Measurements from ENCODE around the gene ITGB3BP.

ITGB3BP gene

GRCh38 chr1:63450416-63450815, 72.6 kb downstream of the ITGB3BP start:
- Histone ChIP-seq H3K36me3 (ENCODE audit: control insufficient read depth in 2 of 2, insufficient read depth in 1 of 2, low read length in 2 of 2) (peaks cover 0 to 6% of the 10 kb centered on the region in 2 experiments), H3K9me3 (ENCODE audit: control insufficient read depth, insufficient read depth, low read depth, low read length) (no peaks in the 10 kb centered on the region), H3K4me3 (ENCODE audit: low read depth, low read length) (no peak overlapping the region), H3K27ac (ENCODE audit: extremely low read depth, low read depth, low read length) (no peak overlapping the region), H3K4me1 (ENCODE audit: control insufficient read depth, insufficient read depth, low read length) (no peaks in the 10 kb centered on the region)
- CTCF ChIA-PET = no interaction called here
- POLR2A ChIA-PET = no interaction called here
- TF ChIP-seq HOXC10 (CRISPR knock-in tag; IDR thresholded peaks at IDR 0.05) = no peak
- no peak for TF ChIP-seq ZBTB10 (tag by site-specific recombination; IDR thresholded peaks at IDR 0.05)
- no peak for TF ChIP-seq ZNF660 (tag by site-specific recombination; IDR thresholded peaks at IDR 0.05)
- no peak for TF ChIP-seq ZNF561 (tag by site-specific recombination; IDR thresholded peaks at IDR 0.05; ENCODE audit: borderline replicate concordance)
- TF ChIP-seq ZNF184 (tag by site-specific recombination; IDR thresholded peaks at IDR 0.05) = no peak
- TF ChIP-seq ZFP69B (tag by site-specific recombination; IDR thresholded peaks at IDR 0.05) = no peak
- no peak for TF ChIP-seq SP2 (tag by site-specific recombination; IDR thresholded peaks at IDR 0.05)
- TF ChIP-seq ZNF292 (tag by site-specific recombination; IDR thresholded peaks at IDR 0.05; ENCODE audit: borderline replicate concordance, low read depth) = no peak
- no peak for TF ChIP-seq WT1 (tag by site-specific recombination; IDR thresholded peaks at IDR 0.05)
- TF ChIP-seq ZFP41 (tag by site-specific recombination; IDR thresholded peaks at IDR 0.05; ENCODE audit: borderline replicate concordance) = no peak
- no peak for TF ChIP-seq ZBTB8A (tag by site-specific recombination; IDR thresholded peaks at IDR 0.05)
- no peak for TF ChIP-seq MEIS1 (CRISPR knock-in tag; IDR thresholded peaks at IDR 0.05; ENCODE audit: borderline replicate concordance)

DNA sequence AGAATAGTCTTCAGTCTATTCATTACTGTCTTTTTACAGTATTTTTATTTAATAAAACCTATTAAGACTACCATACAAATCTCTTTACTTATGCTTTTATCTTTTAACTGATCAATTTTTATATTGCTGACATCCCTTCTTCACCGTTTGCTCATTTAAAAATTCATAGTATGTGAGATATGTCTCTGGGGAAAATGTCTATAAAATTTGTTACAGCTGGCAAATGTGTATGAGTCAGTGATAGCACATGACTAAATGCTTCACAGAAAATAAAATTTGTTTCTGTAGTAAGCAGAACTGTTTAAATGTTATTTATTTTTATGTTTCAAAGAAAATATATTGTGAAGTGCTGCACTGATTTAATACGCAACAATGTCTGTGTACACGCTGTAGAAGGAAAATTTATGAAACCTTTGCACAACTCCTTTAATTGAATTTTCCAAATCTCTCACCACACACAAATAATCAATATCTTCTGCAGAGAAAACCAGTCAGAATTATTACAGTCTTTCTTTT, 74.2 kb downstream of the ITGB3BP start:
- ChIA-PET CTCF (no interaction called here), POLR2A (no interaction called here)
- no peak overlapping the region for H3K27ac ChIP-seq (ENCODE audit: extremely low read depth, low read depth, low read length)
- no peaks in the 10 kb centered on the region for H3K4me1 ChIP-seq (ENCODE audit: control insufficient read depth, insufficient read depth, low read length)
- H3K4me3 ChIP-seq (ENCODE audit: low read depth, low read length) = no peak overlapping the region
- no peaks in the 10 kb centered on the region for H3K9me3 ChIP-seq (ENCODE audit: control insufficient read depth, insufficient read depth, low read depth, low read length)
- TF ChIP-seq KLF1 (tag by site-specific recombination; IDR thresholded peaks at IDR 0.05) (no peak), ZNF707 (tag by site-specific recombination; IDR thresholded peaks at IDR 0.05) (no peak), ZNF791 (tag by site-specific recombination; IDR thresholded peaks at IDR 0.05) (no peak), SALL2 (tag by site-specific recombination; IDR thresholded peaks at IDR 0.05; ENCODE audit: borderline replicate concordance) (no peak), ZNF560 (tag by site-specific recombination; IDR thresholded peaks at IDR 0.05; ENCODE audit: borderline replicate concordance) (no peak), ZNF175 (tag by site-specific recombination; IDR thresholded peaks at IDR 0.05) (no peak), YY1 (tag by site-specific recombination; IDR thresholded peaks at IDR 0.05) (no peak), ZNF112 (tag by site-specific recombination; IDR thresholded peaks at IDR 0.05) (no peak), ZNF558 (tag by site-specific recombination; IDR thresholded peaks at IDR 0.05) (no peak), PRDM4 (tag by site-specific recombination; IDR thresholded peaks at IDR 0.05) (no peak), TCF7L2 (IDR thresholded peaks at IDR 0.05; ENCODE audit: borderline replicate concordance, low read depth, low read length) (no peak), ZNF621 (tag by site-specific recombination; IDR thresholded peaks at IDR 0.05) (no peak), ZNF792 (tag by site-specific recombination; IDR thresholded peaks at IDR 0.05) (no peak), ZNF785 (tag by site-specific recombination; IDR thresholded peaks at IDR 0.05) (no peak), IKZF3 (tag by site-specific recombination; IDR thresholded peaks at IDR 0.05) (no peak)
- H3K36me3 ChIP-seq (ENCODE audit: control insufficient read depth in 2 of 2, insufficient read depth in 1 of 2, low read length in 2 of 2) = peaks cover 0 to 9% of the 10 kb centered on the region in 2 experiments

All from HEK293 (cell line).